Stimulated activated CD4-positive, alpha-beta T cell treated with anti-CD3 and anti-CD28 coated beads, Interleukin-1b, Interleukin-23, amount 100 ng/mL, for 48 hours (primary cell): Measurements from ENCODE around the gene RPS6KA6.
"Not testable (repeated sequence)": the region's sequence is repeated elsewhere in the genome, so short reads cannot be mapped to it uniquely, and the experiment has no call there.

ENCODE experiments used
- DNase-seq: peaks from one replicate; pipeline ENCODE4 v3.0.0-alpha.2; 2020

RPS6KA6 gene

GRCh38 chrX:84161641-84162040, 26.4 kb downstream of the RPS6KA6 start:
- DNase-seq = no peak

DNA sequence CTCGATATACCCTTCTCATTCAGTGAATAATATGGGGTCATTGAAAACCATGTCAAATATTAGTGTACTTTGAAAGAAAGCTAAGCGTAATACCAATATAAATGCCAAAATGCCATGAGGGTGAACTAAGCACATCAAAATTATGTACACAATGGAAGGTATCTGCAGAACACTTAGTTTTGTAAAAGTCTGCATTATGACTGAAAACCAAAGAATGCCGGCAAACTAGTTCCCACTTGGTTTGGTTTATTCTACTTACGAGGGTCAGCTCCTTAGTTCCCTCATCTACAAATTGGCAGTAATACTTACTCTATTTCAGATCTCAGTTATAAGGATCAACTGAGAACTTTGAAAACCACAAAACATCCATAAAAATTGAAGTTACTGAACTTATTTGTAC, 27.3 kb downstream of the RPS6KA6 start:
- DNase-seq = no peak

DNA sequence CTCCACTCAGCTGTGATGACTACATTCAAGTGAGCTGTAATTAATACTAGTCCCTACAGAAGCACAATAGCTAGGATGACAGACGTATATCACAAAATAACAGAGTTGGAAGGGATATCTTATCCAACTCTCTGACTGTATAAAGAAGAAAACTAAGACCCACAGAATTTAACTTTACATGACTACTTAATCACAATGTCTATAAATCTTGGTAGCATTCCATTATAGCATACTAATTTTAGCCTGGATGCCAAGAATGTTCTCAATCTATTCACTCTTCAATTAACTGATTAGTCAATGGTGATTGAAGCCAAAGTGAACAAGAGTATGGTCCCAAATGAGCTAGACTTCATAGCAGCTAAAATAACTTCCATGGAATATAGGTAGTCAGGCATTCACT, 31.2 kb downstream of the RPS6KA6 start:
- no peak for DNase-seq

DNA sequence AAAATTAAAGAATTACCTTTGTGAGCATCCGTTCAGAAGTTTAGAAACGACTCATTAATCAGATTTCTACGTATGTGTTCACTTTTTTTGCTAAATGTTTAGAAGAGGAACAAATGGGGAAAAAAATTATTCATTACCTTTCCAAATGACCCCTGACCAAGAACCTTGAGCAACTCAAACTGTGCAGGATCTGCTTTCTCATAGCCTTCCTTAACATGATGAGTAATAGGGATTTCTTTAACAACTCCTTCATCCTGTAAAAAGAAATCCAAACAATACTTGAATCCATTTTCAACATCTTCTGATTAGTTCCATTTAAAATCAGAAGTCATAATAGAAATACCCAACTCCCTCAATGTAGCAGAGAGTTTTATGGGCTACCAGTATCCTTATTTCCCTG, 32.1 kb downstream of the RPS6KA6 start:
- no peak for DNase-seq

GRCh38 chrX:84153538-84153937, 34.5 kb downstream of the RPS6KA6 start:
- DNase-seq = no peak

DNA sequence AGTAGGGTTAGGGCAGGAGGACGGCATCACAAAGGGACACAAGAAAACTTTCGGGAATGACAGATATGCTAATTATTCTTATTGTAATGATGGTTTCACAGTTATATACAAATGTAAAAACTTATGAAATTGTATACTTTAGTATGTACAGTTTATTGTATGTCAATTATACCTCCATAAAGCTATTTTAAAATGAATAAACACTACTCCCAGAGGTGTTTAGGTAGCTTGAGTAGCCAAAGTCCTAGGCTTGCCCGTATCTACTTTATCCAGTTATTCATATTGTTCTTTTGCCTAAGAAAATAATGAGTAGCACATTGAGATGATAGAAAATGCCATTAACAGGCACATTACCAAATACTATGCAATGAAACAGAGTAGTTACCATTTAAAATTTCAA, 43.0 kb downstream of the RPS6KA6 start:
- DNase-seq = no peak

DNA sequence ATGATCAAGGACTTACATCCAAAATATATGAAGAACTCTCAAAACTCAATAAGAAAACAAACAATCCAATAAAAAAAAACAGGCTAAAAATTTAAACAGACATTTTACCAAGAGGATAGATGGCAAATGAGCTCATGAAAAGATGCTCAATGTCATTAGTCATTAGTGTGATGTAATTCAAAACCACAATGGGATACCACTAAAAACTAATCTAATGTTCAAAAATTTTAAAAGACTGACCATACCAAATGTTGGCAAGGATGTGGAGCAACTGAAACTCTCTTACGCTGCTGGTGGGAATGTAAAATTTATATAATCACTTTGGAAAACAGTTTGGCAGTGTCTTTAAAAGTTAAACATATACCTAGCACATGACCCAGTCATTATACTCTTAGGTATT, 43.7 kb downstream of the RPS6KA6 start:
- no peak for DNase-seq

- no peak for DNase-seq
These were observed 55.0 kb downstream of the RPS6KA6 start for GRCh38 chrX:84133023-84133422.

DNA sequence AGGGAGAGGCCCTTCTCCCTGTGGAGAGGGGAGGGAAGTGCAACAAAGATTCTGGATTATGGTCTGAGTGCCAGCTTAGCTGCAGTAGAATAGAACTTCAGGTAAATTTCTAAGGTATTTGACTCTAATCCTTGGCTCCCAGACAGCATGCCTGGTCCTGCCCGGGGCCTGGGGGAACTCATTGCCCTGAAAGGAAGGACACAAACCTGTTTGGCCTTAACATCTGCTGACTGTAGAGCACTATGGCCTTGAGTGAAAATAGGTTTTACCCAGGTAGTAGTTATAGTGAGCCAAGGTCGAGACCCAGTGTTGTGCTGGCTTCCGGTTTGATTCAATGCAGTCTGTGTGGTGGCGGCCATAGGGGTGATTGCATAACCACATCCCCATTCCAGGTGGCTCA, 64.4 kb downstream of the RPS6KA6 start:
- DNase-seq = no peak

GRCh38 chrX:84118769-84119168, 69.2 kb downstream of the RPS6KA6 start:
- DNase-seq = no peak

- no peak for DNase-seq
These were observed 69.7 kb downstream of the RPS6KA6 start for GRCh38 chrX:84118315-84118714.

GRCh38 chrX:84108584-84108983, 79.4 kb downstream of the RPS6KA6 start:
- no peak for DNase-seq

DNA sequence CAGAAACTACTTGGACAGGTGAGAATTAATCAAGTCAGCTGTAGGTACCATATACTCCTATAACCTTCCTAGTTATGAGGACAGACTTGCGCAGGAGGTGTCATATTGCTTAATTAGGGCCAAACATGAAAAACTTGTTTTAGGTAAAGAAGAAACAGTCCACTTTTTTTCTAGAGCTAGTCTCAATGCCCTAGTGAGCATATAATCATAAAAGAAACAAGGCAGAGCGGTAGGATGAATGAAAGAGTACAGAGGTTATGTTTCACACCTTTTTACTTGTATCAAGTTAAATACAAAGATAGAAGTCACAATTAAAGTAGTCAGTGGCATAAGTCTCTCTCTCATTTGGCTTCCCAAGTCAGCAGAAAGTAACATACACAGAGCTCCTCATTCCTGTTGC, 88.9 kb downstream of the RPS6KA6 start:
- DNase-seq = no peak

DNA sequence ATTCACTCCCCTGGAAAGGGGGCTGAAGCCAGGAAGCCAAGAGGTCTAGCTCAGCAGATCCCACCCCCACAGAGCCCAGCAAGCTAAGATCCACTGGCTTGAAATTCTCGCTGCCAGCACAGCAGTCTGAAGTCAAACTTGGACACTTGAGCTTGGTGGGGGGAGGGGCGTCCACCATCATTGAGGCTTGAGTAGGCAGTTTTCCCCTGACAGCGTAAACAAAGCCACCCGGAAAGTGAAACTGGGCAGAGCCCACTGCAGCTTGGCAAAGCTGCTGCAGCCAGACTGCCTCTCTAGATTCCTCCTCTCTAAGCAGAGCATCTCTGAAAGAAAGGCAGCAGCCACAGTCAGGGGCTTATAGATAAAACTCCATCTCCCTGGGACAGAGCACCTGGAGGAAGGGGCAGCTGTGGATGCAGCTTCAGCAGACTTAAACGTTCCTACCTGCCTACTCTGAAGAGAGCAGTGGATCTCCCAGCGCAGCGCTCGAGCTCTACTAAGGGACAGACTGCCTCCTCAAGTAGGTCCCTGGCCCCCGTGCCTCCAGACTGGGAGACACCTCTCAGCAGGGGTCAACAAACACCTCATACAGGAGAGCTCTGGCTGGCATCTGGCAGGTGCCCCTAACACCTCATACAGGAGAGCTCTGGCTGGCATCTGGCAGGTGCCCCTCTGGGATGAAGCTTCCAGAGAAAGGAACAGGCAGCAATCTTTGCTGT, 108.4 kb downstream of the RPS6KA6 start:
- not testable (repeated sequence) for DNase-seq

- no peak for DNase-seq
These were observed 109.0 kb downstream of the RPS6KA6 start for GRCh38 chrX:84078991-84079390.

- DNase-seq = no peak
These were observed 123.2 kb downstream of the RPS6KA6 start for GRCh38 chrX:84064814-84065213.

DNA sequence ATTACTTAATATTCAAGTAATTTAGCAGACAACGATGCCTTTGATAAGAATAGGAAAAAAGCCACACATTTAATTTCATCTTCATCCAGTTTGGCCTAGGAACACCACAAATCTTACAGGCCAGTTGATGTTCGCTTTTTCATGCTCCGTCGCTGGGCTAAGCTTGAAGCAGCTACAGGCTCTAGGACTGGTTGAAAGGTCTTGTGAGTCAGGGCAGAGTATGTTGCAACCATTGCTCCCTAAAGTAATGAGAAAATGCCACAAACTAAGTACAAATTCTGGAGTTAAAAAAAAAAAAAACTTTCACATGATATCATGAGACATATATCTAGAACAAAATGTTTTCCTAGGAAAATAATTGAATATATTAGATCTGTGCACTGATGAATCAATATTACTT, 123.8 kb downstream of the RPS6KA6 start:
- no peak for DNase-seq

- DNase-seq = no peak
These were observed 140.7 kb downstream of the RPS6KA6 start for GRCh38 chrX:84047339-84047738.

DNA sequence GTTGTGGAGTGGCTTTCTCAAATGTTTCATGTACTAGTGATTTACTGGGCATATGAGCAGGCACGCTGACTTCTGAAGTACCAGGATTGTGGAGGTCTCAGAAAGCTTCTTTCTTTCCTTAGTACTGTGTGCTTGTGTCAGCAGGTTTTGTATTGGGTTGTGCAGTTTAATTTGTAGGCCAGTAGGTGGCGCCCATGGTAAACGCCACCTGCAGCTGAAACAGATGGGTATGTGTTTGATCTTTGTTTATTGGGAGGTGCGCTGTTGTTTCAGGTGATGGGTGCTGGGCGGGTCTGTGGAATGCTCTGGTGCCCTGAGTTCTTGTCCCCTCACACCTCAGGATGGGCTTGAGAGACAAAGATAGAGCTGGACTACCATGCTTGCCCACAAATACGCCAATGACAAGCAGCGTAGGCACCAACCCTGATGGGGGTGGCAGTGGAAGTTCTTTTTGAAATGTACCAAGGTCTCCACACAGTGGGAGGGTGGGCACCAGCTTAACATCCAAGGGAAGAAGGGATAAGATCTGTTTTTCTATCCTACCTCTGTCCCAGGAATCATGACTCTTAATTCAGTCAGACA, 141.5 kb downstream of the RPS6KA6 start:
- no peak for DNase-seq

GRCh38 chrX:84044051-84044450, 143.9 kb downstream of the RPS6KA6 start:
- no peak for DNase-seq
